Caki2 (cell line): Measurements from ENCODE around the gene FAM180A. TPM values are rescaled to one million over a fixed set of nuclear protein-coding genes. Genes with fewer than 3 reads are reported as not detected.
"Not testable (repeated sequence)": the region's sequence is repeated elsewhere in the genome, so short reads cannot be mapped to it uniquely, and the experiment has no call there.

Experiments used
- DNase-seq: peaks from one replicate; pipeline ENCODE4 v3.0.0-alpha.2; 2015; ENCODE audit warnings: low read depth
- in situ Hi-C: cut with HindIII; loops from 2 replicates; pipeline ENCODE4 v1.10.0; 2016; ENCODE audit warnings: low sequenced_read_pairs, low pct_unique_long_range_greater_than_20kb, mixed read lengths
- total RNA-seq: library from RNA; depleted of rRNA; stranded (reverse); fragments of >200 nt; shearing (Covaris generic); gene quantifications from 2 replicates; pipeline ENCODE4 v1.2.3, GENCODE V29; 2014; ENCODE audit warnings: low replicate concordance; rRNA removed

Gene FAM180A
- total RNA-seq = 0.84 TPM in 1 of 2 replicates, not detected in the other

GRCh38 chr7:135748770-135749169, at the start of gene FAM180A:
FAM180A (minus strand) TSS chr7:135748813; CDS start chr7:135748580, 233 bp downstream.
- no peak for DNase-seq
- in situ Hi-C loops = no loop called here

GRCh38 chr7:135798095-135798494, 49.5 kb upstream of the FAM180A start:
- in situ Hi-C loops = no loop called here
- DNase-seq = no peak

GRCh38 chr7:135795846-135796570, 47.4 kb upstream of the FAM180A start:
- in situ Hi-C loops = no loop called here

GRCh38 chr7:135793841-135794240, 45.2 kb upstream of the FAM180A start:
- in situ Hi-C loops = no loop called here
- no peak for DNase-seq

More at GRCh38 chr7:135795846-135796570, 47.4 kb upstream of the FAM180A start:
- no peak for DNase-seq

GRCh38 chr7:135792866-135793265, 44.3 kb upstream of the FAM180A start:
- in situ Hi-C loops = no loop called here
- DNase-seq = no peak

- in situ Hi-C loops = no loop called here
- no peak for DNase-seq
Measured at GRCh38 chr7:135792363-135792668, 43.7 kb upstream of the FAM180A start.

GRCh38 chr7:135791543-135792362, 43.1 kb upstream of the FAM180A start:
- in situ Hi-C loops = no loop called here

GRCh38 chr7:135790371-135790977, 41.9 kb upstream of the FAM180A start:
- DNase-seq = no peak
- in situ Hi-C loops = no loop called here

More at GRCh38 chr7:135791543-135792362, 43.1 kb upstream of the FAM180A start:
- no peak for DNase-seq

GRCh38 chr7:135789956-135790355, 41.3 kb upstream of the FAM180A start:
- in situ Hi-C loops = no loop called here

GRCh38 chr7:135789431-135789830, 40.8 kb upstream of the FAM180A start:
- no peak for DNase-seq
- in situ Hi-C loops = no loop called here

More at GRCh38 chr7:135789956-135790355, 41.3 kb upstream of the FAM180A start:
- DNase-seq = no peak

- in situ Hi-C loops = no loop called here
- no peak for DNase-seq
Measured at GRCh38 chr7:135786911-135787310, 38.3 kb upstream of the FAM180A start.

- in situ Hi-C loops = no loop called here
- DNase-seq = no peak
Measured at GRCh38 chr7:135785065-135785464, 36.5 kb upstream of the FAM180A start.

- no peak for DNase-seq
- in situ Hi-C loops = no loop called here
Measured at GRCh38 chr7:135784013-135784412, 35.4 kb upstream of the FAM180A start.

GRCh38 chr7:135782801-135783200, 34.2 kb upstream of the FAM180A start:
- in situ Hi-C loops = no loop called here
- no peak for DNase-seq

- in situ Hi-C loops = no loop called here
- no peak for DNase-seq
Measured at GRCh38 chr7:135782377-135782776, 33.8 kb upstream of the FAM180A start.

GRCh38 chr7:135777626-135778398, 29.2 kb upstream of the FAM180A start:
- in situ Hi-C loops = no loop called here
- DNase-seq = no peak

- in situ Hi-C loops, DNase-seq: not testable (repeated sequence)
Measured at GRCh38 chr7:135775915-135776314, 27.3 kb upstream of the FAM180A start.

GRCh38 chr7:135775230-135775629, 26.6 kb upstream of the FAM180A start:
- DNase-seq = no peak
- in situ Hi-C loops = no loop called here
